ENCODE measurements around the gene CXCR2.

DNA sequence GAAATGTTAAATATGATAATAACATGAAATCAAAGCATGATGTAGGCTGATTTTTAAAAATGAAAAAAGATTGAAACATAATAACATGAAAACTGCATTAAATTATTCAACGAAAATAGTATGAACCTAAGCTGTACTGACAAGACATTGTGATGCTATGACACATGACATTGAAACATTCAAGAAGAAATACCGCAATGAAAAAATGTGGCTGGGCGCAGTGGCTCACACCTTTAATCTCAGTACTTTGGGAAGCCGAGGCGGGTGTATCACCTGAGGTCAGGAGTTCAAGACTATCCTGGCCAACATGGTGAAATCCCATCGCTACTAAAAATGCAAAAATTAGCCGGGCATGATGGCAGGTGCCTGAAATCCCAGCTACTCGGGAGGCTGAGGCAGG, 26.3 kb downstream of the CXCR2 start:
- TF ChIP-seq, protein P1, sequence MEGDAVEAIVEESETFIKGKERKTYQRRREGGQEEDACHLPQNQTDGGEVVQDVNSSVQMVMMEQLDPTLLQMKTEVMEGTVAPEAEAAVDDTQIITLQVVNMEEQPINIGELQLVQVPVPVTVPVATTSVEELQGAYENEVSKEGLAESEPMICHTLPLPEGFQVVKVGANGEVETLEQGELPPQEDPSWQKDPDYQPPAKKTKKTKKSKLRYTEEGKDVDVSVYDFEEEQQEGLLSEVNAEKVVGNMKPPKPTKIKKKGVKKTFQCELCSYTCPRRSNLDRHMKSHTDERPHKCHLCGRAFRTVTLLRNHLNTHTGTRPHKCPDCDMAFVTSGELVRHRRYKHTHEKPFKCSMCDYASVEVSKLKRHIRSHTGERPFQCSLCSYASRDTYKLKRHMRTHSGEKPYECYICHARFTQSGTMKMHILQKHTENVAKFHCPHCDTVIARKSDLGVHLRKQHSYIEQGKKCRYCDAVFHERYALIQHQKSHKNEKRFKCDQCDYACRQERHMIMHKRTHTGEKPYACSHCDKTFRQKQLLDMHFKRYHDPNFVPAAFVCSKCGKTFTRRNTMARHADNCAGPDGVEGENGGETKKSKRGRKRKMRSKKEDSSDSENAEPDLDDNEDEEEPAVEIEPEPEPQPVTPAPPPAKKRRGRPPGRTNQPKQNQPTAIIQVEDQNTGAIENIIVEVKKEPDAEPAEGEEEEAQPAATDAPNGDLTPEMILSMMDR (IDR thresholded peaks at IDR 0.05; ENCODE audit: insufficient read depth, low read depth, low read length): no peak
- no peak for TF ChIP-seq EZH2 (IDR thresholded peaks at IDR 0.05; ENCODE audit: insufficient read depth, low read length)

Measured in astrocyte (in vitro differentiated cells and primary cell).